B cell (primary cell): Measurements from ENCODE around the gene SPEM3. TPM values are rescaled to one million over a fixed set of nuclear protein-coding genes. Genes with fewer than 3 reads are reported as not detected.

Source experiments
- ATAC-seq: fragments of 200-7000 bp; cut with Tn5 transposase; one replicate; pipeline ENCODE4 v1.10.0; 2021; ENCODE audit warnings: low read depth, mild to moderate bottlenecking, moderate number of reproducible peaks, moderate library complexity
- CTCF ChIA-PET: fragments of 350-600 bp; sonication (Branson Sonifier 250); formaldehyde crosslinking; loops from one replicate; lab custom pipeline; 2021; ENCODE audit warnings: antibody characterized with exemption, inconsistent platforms; lab: Charles Lee
- POLR2A ChIA-PET: fragments of 350-600 bp; sonication (Branson Sonifier 250); formaldehyde crosslinking; loops from one replicate; lab custom pipeline; 2021; ENCODE audit warnings: antibody characterized with exemption; lab: Charles Lee
- DNase-seq: peaks from one replicate; pipeline ENCODE4 v3.0.0; 2013
- H2AFZ ChIP-seq: 2 replicates; pipeline ENCODE4 v1.6.1; 2012; ENCODE audit warnings: mild to moderate bottlenecking, low read depth, low read length; ENCODE audit not compliant: insufficient read depth, poor library complexity, severe bottlenecking
- H3K27ac ChIP-seq, 2 donors: 1 replicate in 1 of 2; 2 replicates in 1 of 2; pipeline ENCODE4 v1.5.1; 2012 to 2013; ENCODE audit warnings: low read length in 2 of 2, mild to moderate bottlenecking in 2 of 2, moderate library complexity in 1 of 2
- H3K27me3 ChIP-seq, 4 experiments: fragments of 200-600 bp in 1 of 4; sonication (generic) in 1 of 4; replicated peaks in 1 of 4; 1 replicate in 2 of 4; 2 replicates in 2 of 4; pipeline versions ENCODE4 v1.6.1 to v1.7.0; 2013 to 2016; ENCODE audit warnings: low read length in 3 of 4, mild to moderate bottlenecking in 2 of 4, mixed read lengths in 1 of 4, moderate library complexity in 1 of 4; ENCODE audit not compliant: insufficient read depth in 4 of 4, control insufficient read depth in 3 of 4; ENCODE audit errors: control extremely low read depth in 1 of 4
- H3K36me3 ChIP-seq, 2 experiments: replicated peaks in 1 of 2; 1 replicate in 1 of 2; 2 replicates in 1 of 2; pipeline versions ENCODE4 v1.6.1 to v1.7.1; 2013; ENCODE audit warnings: low read length in 1 of 2; ENCODE audit not compliant: insufficient read depth in 2 of 2, control insufficient read depth in 1 of 2; ENCODE audit errors: control extremely low read depth in 1 of 2, extremely low read depth in 1 of 2
- H3K4me1 ChIP-seq, 2 donors: fragments of 200-600 bp in 1 of 2; sonication (generic) in 1 of 2; 1 replicate in 1 of 2; 2 replicates in 1 of 2; pipeline versions ENCODE4 v1.5.1 to v1.6.1; 2013 to 2017; ENCODE audit warnings: low read length in 2 of 2; ENCODE audit not compliant: control insufficient read depth in 2 of 2, insufficient read depth in 2 of 2
- H3K4me2 ChIP-seq: replicated peaks from 2 replicates; pipeline ENCODE3; 2012; ENCODE audit warnings: mild to moderate bottlenecking, low read depth, low read length; ENCODE audit not compliant: poor library complexity, severe bottlenecking
- H3K4me3 ChIP-seq, 5 experiments: fragments of 200-600 bp in 1 of 5; sonication (generic) in 1 of 5; 1 replicate in 3 of 5; 2 replicates in 2 of 5; pipeline versions ENCODE4 v1.5.1 to v1.7.0; 2011 to 2016; ENCODE audit warnings: low read length in 4 of 5, mild to moderate bottlenecking in 4 of 5, low read depth in 2 of 5, control low read depth in 1 of 5, moderate library complexity in 1 of 5; ENCODE audit not compliant: insufficient read depth in 1 of 5; ENCODE audit errors: control extremely low read depth in 1 of 5, extremely low read depth in 1 of 5
- H3K79me2 ChIP-seq: fragments of 200-600 bp; sonication (generic); one replicate; pipeline ENCODE4 v1.6.0; 2016; ENCODE audit warnings: low read length; ENCODE audit not compliant: control insufficient read depth, insufficient read depth
- H3K9ac ChIP-seq: fragments of 200-600 bp; sonication (generic); 2 replicates; pipeline ENCODE4 v1.6.1; 2017; ENCODE audit warnings: mild to moderate bottlenecking, low read length, moderate library complexity
- H3K9me3 ChIP-seq, 3 donors: one replicate each; pipeline versions ENCODE4 v1.6.1 to v1.7.1; 2013; ENCODE audit warnings: low read length in 2 of 3; ENCODE audit not compliant: control insufficient read depth in 2 of 3, insufficient read depth in 1 of 3; ENCODE audit errors: control extremely low read depth in 1 of 3
- H4K20me1 ChIP-seq: 2 replicates; pipeline ENCODE4 v1.6.0; 2012; ENCODE audit warnings: mild to moderate bottlenecking, low read length; ENCODE audit not compliant: insufficient read depth, control insufficient read depth, poor library complexity, severe bottlenecking
- H3K27ac Mint-ChIP-seq: one replicate; pipeline ENCODE4 v1.8.0; 2021; ENCODE audit warnings: mixed read lengths
- H3K27me3 Mint-ChIP-seq: one replicate; pipeline ENCODE4 v1.8.0; 2021; ENCODE audit warnings: mixed read lengths
- H3K4me1 Mint-ChIP-seq: one replicate; pipeline ENCODE4 v1.8.0; 2021; ENCODE audit warnings: mixed read lengths
- H3K4me3 Mint-ChIP-seq: one replicate; pipeline ENCODE4 v1.8.0; 2021; ENCODE audit warnings: mixed read lengths
- H3K9me3 Mint-ChIP-seq: one replicate; pipeline ENCODE4 v1.8.0; 2022; ENCODE audit warnings: mixed read lengths; ENCODE audit not compliant: insufficient read depth
- EZH2 ChIP-seq: IDR thresholded peaks from 2 replicates; pipeline ENCODE4 v1.6.1; 2012; ENCODE audit warnings: borderline replicate concordance, low read depth, mild to moderate bottlenecking, moderate library complexity, low read length; ENCODE audit not compliant: insufficient read depth, poor library complexity, severe bottlenecking
- WGBS: methylation state at CpG from one replicate; pipeline ENCODE4 v1.1.5; 2013; ENCODE audit warnings: missing lambda C conversion rate; ENCODE audit not compliant: insufficient coverage; 5-methylcytosine and 5-hydroxymethylcytosine counted together
- intact Hi-C: fragments of 100-400 bp; cut with micrococcal nuclease; formaldehyde crosslinking; loops from one replicate; pipeline ENCODE4 v1.10.0; 2022
- polyA plus RNA-seq: library from polyadenylated mRNA; depleted of rRNA; stranded (reverse); fragments of >200 nt; gene quantifications from 2 replicates; pipeline ENCODE4 v1.2.3, GENCODE V29; 2012
- total RNA-seq, 2 donors: library from RNA; stranded (reverse); fragments of 120-200 nt in 1 of 2; gene quantifications; 1 replicate in 1 of 2; 2 replicates in 1 of 2; pipeline versions ENCODE4 v1.2.3 to v1.2.4, GENCODE V29; 2013 to 2022
- TF ChIP-seq, protein P1 (sequence below): fragments of 200-600 bp; IDR thresholded peaks from one replicate; pipeline ENCODE4 v1.8.0; 2022; ENCODE audit warnings: antibody characterized with exemption, mild to moderate bottlenecking

The SPEM3 gene
- total and polyA plus RNA-seq, 2 donors (not counting 1 experiment from before 2014, with no cell fraction given): not detected

DNA sequence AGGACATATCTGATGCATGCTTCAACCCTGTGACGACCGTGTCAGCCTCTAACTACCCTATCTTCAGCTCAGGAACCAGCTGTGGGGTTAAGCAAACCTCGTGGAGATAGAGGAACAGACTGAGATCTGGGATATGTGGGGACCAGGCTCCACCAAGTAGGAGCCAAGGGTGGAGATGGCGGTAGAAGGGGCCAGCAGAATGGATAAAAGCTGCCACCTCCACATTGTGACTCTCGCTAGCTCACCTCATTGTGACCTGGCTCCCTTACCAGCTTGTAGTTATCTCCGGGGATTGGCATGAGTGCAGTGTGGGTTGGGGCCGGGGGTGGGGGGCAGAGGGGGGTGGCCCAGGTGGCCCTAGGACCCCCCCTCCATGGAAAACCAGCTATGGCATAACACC lies 3.3 kb upstream of the SPEM3 start, which contains the start of gene SPEM2:
Gene SPEM2, plus strand, starts transcription at position 301 of the 400 bp plus-strand sequence. Its CDS starts 73 bp downstream, at position 374.
- H2AFZ ChIP-seq: no peak within 1 kb of the TSS
- H3K9me3 ChIP-seq: no peaks in the 10 kb centered on the region
- Mint-ChIP-seq H3K9me3 (no peaks in the 10 kb centered on the region), H3K27ac (no peak within 1 kb of the TSS), H3K4me3 (no peak within 1 kb of the TSS), H3K27me3 (peaks cover 4% of the 10 kb centered on the region), H3K4me1 (no peaks in the 10 kb centered on the region)
- ATAC-seq: no peak
- TF ChIP-seq, protein P1, sequence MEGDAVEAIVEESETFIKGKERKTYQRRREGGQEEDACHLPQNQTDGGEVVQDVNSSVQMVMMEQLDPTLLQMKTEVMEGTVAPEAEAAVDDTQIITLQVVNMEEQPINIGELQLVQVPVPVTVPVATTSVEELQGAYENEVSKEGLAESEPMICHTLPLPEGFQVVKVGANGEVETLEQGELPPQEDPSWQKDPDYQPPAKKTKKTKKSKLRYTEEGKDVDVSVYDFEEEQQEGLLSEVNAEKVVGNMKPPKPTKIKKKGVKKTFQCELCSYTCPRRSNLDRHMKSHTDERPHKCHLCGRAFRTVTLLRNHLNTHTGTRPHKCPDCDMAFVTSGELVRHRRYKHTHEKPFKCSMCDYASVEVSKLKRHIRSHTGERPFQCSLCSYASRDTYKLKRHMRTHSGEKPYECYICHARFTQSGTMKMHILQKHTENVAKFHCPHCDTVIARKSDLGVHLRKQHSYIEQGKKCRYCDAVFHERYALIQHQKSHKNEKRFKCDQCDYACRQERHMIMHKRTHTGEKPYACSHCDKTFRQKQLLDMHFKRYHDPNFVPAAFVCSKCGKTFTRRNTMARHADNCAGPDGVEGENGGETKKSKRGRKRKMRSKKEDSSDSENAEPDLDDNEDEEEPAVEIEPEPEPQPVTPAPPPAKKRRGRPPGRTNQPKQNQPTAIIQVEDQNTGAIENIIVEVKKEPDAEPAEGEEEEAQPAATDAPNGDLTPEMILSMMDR: no peak
- TF ChIP-seq EZH2: no peak
- POLR2A ChIA-PET: no interaction called here
- peaks cover 0 to 3% (median 0%) of the 10 kb centered on the region in 4 experiments for H3K27me3 ChIP-seq
- DNase-seq: no peak
- H3K4me1 ChIP-seq: no peaks in the 10 kb centered on the region
- no peak within 1 kb of the TSS for H3K9ac ChIP-seq
- no peaks in the 10 kb centered on the region for H3K36me3 ChIP-seq
- H3K4me2 ChIP-seq: no peak within 1 kb of the TSS
- WGBS: 82% methylated on average over 2 of the region's 7 CpGs
- H3K4me3 ChIP-seq: no peak within 1 kb of the TSS
- no peaks in the 10 kb centered on the region for H4K20me1 ChIP-seq
- intact Hi-C loops: no loop called here
- CTCF ChIA-PET: interaction anchor here (1.2 kb wide), 1 partner anchor 21 kb away, joined by 3 read pairs; the partner anchor contains the start of gene TMEM256
- H3K27ac ChIP-seq: no peak within 1 kb of the TSS
- H3K79me2 ChIP-seq: no peaks in the 10 kb centered on the region

DNA sequence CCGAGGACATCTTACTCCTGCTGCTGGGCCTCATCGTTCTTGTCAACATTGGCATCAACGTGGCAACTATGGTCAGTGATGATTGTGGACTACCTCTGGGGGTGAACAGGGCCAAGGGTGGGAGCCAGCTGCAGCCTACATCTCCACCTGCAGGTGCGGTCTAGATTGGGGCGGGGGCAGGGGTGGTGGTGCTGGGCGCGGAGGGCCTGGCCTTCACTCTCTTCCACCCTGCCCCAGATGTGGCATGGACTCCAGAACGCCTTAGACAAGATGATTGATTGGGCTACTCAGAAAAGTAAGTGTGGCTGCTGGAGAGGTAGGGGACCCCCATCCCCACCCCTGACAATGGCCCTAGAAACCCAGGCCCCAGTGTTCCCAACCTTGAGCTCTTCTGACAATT lies 2.9 kb upstream of the SPEM3 start:
- Mint-ChIP-seq H3K9me3 (no peaks in the 10 kb centered on the region), H3K27ac (no peak overlapping the region), H3K4me1 (no peaks in the 10 kb centered on the region), H3K27me3 (peaks cover 4% of the 10 kb centered on the region), H3K4me3 (no peak overlapping the region)
- Histone ChIP-seq H4K20me1 (no peaks in the 10 kb centered on the region), H3K4me2 (no peak overlapping the region), H3K9me3 (no peaks in the 10 kb centered on the region), H3K27ac (no peak overlapping the region), H3K9ac (no peak overlapping the region), H3K4me3 (no peak overlapping the region), H3K27me3 (peaks cover 0 to 3% (median 0%) of the 10 kb centered on the region in 4 experiments), H2AFZ (no peak overlapping the region), H3K36me3 (no peaks in the 10 kb centered on the region), H3K4me1 (no peaks in the 10 kb centered on the region), H3K79me2 (no peaks in the 10 kb centered on the region)
- CTCF ChIA-PET: no interaction called here
- intact Hi-C loops: no loop called here
- TF ChIP-seq, protein P1: no peak
- no peak for TF ChIP-seq EZH2
- no peak for ATAC-seq
- no peak for DNase-seq
- POLR2A ChIA-PET: no interaction called here
- WGBS: 91% methylated on average over 3 of the region's 8 CpGs
